ENCODE data around the gene HASPIN.
A peak's percentile ranks its signal among the peaks of the same experiment; 100 is the strongest.

The HASPIN gene

DNA sequence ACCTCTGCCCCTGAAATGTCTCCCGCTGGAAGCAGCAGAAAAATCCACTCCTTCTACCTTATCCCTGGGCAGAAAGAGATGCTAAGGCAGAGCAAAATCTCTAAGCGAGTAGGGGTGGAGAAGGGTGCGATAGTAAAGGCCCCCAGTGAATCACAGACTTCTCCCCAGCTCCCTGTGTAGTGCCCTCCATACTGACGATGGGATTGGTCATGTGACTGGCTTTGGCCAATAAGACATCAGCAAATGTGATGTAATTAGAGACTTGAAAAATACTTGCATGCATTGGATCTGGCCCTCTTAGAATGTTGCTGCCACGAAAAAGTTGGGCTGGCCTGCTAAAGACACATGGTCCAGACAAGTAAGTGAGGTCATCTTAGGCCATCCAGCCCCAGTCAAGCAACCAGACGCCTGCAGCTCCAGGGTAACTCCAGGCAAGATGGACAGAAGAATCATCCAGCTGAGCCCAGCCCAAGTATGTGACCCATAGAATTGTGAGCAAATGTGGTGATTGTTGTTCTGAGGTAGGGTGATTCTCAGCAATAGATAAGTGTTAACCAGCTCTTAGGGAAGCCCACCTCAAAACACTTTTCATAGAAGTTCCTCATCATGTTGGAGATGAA is 36.0 kb downstream of the HASPIN start:
- in situ Hi-C loops (cut with MboI; ENCODE audit: low pct_unique_long_range_greater_than_20kb, low sequenced_read_pairs), result no loop called here
- no peak for DNase-seq

GRCh38 chr17:3761036-3761917 is 37.6 kb downstream of the HASPIN start:
- in situ Hi-C loops (cut with MboI; ENCODE audit: low pct_unique_long_range_greater_than_20kb, low sequenced_read_pairs), result no loop called here
- DNase-seq, result no peak

GRCh38 chr17:3761918-3762380 is 38.2 kb downstream of the HASPIN start:
- no peak for DNase-seq
- in situ Hi-C loops (cut with MboI; ENCODE audit: low pct_unique_long_range_greater_than_20kb, low sequenced_read_pairs), result no loop called here

DNA sequence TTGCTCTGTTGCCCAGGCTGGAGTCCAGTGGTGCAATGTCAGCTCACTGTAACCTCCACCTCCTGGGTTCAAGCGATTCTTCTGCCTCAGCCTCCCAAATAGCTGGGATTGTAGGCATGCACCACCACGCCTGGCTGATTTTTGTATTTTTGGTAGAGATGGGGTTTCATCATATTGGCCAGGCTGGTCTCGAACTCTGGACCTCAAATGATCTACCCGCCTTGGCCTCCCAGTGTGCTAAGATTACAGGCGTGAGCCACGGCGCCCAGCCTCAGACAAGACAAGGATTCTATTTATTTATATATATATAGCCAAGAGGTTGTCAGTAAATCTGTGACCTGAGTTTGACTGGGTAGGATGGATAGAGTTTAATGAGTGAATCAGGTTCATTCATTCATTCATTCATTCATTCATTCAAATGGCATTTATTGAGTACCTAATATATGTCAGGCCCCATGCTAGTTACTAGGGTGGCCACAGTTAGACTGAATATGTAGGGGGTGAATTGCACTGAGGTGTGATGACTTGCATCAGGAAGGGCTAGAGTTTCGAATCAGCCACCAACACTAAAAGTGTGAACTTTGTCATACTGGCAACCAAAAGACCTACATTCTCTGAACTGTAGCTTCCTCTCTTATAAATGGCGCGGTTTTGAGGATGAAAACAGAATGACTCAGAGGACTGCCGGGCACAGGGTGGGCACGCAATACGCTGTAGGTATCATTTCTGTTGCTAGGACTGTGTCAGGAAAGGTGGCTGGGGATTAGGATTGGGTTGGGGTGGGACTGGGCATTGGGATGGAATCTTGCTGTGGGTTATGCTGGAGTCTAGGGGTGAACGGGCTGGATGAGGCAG is 39.4 kb downstream of the HASPIN start:
- DNase-seq, result no peak
- in situ Hi-C loops (cut with MboI; ENCODE audit: low pct_unique_long_range_greater_than_20kb, low sequenced_read_pairs), result no loop called here

GRCh38 chr17:3763777-3764170 is 40.1 kb downstream of the HASPIN start:
- in situ Hi-C loops (cut with MboI; ENCODE audit: low pct_unique_long_range_greater_than_20kb, low sequenced_read_pairs), result no loop called here
- no peak for DNase-seq

DNA sequence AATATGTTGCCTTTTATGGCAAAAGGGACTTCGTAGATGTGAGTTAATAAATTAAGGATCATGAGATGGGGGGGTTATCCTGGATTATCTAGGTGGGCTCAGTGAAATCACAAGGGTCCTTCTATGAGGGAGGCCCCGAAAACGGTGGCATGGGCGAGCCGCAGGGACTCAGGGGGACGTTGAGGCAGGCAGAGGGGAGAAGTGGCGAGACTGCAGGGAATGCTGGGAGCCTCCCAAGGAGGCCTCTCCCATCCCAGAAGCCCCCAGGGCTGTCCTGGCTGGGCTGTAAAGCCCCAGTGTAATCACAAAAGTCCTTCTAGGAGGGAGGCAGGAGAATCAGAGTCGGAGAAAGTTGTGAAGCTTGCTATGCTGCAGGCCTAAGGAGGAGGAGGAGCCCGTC is 42.3 kb downstream of the HASPIN start:
- in situ Hi-C loops (cut with MboI; ENCODE audit: low pct_unique_long_range_greater_than_20kb, low sequenced_read_pairs), result no loop called here
- no peak for DNase-seq

DNA sequence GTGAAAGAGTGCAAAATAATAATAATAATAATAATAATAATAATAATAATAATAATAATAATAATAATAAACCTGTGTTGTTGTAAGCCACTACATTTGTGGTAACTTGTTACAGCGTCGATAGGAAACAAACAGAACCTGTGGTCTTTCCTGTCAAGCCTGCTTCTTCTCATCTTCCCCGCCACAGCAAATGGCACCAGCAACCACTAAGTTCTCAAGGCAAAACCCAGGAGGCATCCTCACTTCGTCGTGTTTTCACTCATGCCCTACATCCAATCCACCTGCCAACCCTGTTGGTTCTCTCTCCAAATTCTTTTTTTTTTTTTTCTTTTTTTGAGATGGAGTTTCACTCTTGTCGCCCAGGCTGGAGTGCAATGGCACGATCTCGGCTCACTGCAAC is 43.1 kb downstream of the HASPIN start:
- in situ Hi-C loops (cut with MboI; ENCODE audit: low pct_unique_long_range_greater_than_20kb, low sequenced_read_pairs), result no loop called here
- DNase-seq, result no peak

DNA sequence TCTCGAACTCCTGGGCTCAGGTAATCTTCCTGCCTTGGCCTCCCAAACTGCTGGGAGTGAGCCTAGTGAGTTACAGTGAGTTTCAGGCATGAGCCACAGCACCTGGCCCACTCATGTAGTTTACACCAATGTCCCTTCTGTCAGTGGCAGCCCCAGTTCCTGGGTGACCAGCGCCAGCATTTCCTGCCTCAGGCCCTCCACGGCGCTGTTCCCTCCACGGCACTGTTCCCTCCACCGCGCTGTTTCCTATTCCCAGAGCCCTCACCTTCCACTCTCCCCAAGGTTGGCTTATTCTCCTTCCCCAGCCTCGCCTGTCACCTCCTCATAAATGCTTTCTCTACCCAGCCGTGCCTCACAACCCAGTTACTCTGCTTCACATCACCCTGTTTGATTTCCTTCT is 44.6 kb downstream of the HASPIN start:
- DNase-seq, result no peak
- in situ Hi-C loops (cut with MboI; ENCODE audit: low pct_unique_long_range_greater_than_20kb, low sequenced_read_pairs), result no loop called here

GRCh38 chr17:3768769-3769168 is 45.1 kb downstream of the HASPIN start:
- no peak for DNase-seq
- in situ Hi-C loops (cut with MboI; ENCODE audit: low pct_unique_long_range_greater_than_20kb, low sequenced_read_pairs), result no loop called here

GRCh38 chr17:3770466-3770865 is 46.8 kb downstream of the HASPIN start:
- peak; percentile 35 for DNase-seq
- in situ Hi-C loops (cut with MboI; ENCODE audit: low pct_unique_long_range_greater_than_20kb, low sequenced_read_pairs), result no loop called here

- no peak for DNase-seq
- in situ Hi-C loops (cut with MboI; ENCODE audit: low pct_unique_long_range_greater_than_20kb, low sequenced_read_pairs), result no loop called here
Observed at GRCh38 chr17:3771140-3771539, 47.4 kb downstream of the HASPIN start.

DNA sequence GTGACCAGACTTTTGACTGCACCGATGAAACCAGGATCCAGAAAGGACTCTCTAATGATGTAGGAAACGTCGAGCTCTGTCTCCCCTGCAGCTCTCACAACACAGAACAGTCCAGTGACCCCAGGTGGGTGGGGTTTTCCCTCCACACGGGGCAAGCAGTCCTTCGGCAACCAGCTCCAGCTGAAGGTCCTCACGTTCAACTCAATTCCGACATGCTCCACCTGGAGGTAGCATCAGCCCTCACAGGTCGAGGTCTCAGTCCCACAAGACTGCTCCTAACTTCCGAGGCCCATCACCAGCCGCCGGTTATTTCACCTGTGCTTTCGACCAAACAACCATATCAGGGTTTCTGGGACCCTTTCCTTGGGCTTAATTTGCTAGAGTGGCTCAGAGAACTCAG is 49.1 kb downstream of the HASPIN start:
- in situ Hi-C loops (cut with MboI; ENCODE audit: low pct_unique_long_range_greater_than_20kb, low sequenced_read_pairs), result no loop called here
- no peak for DNase-seq

GRCh38 chr17:3773511-3773910 is 49.8 kb downstream of the HASPIN start:
- in situ Hi-C loops (cut with MboI; ENCODE audit: low pct_unique_long_range_greater_than_20kb, low sequenced_read_pairs), result no loop called here
- DNase-seq, result no peak

DNA sequence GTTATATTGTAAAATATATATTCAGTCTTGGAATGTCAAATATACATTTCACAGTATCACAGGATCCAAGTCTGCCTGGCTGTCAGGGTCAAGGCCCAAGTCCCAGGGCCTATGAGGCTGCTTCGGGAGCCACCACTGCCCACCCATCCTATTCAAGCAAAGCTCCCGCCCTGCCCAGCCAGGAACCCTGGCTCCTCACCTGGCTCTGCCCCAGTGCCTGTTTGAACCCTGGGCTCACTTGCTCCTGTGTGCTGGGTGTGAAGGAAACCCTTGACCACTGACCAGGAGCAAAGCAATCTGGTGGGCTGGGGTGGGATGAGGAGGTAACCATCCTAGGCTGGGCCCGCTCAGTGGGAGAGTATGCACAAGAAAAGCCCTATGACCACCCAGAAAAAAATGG is 50.3 kb downstream of the HASPIN start:
- DNase-seq, result no peak
- in situ Hi-C loops (cut with MboI; ENCODE audit: low pct_unique_long_range_greater_than_20kb, low sequenced_read_pairs), result no loop called here

Measured in KBM-7 (cell line).